Measurements from ENCODE around the gene DPY19L3. TPM values are rescaled to one million over a fixed set of nuclear protein-coding genes. Genes with fewer than 3 reads are reported as not detected.
"Not testable (repeated sequence)": the region's sequence is repeated elsewhere in the genome, so short reads cannot be mapped to it uniquely, and the experiment has no call there.

The DPY19L3 gene
- polyA plus RNA-seq, 1 donor, result 21.7 TPM

- DNase-seq, result no peak
Measured at GRCh38 chr19:32450217-32450616, 44.6 kb downstream of the DPY19L3 start.

GRCh38 chr19:32453736-32454135, 48.2 kb downstream of the DPY19L3 start:
- no peak for DNase-seq

GRCh38 chr19:32456406-32456805, 50.8 kb downstream of the DPY19L3 start:
- no peak for DNase-seq

- DNase-seq, result no peak
Measured at GRCh38 chr19:32457571-32458158, 52.1 kb downstream of the DPY19L3 start.

- no peak for DNase-seq
Measured at GRCh38 chr19:32458500-32459123, 53.0 kb downstream of the DPY19L3 start.

DNA sequence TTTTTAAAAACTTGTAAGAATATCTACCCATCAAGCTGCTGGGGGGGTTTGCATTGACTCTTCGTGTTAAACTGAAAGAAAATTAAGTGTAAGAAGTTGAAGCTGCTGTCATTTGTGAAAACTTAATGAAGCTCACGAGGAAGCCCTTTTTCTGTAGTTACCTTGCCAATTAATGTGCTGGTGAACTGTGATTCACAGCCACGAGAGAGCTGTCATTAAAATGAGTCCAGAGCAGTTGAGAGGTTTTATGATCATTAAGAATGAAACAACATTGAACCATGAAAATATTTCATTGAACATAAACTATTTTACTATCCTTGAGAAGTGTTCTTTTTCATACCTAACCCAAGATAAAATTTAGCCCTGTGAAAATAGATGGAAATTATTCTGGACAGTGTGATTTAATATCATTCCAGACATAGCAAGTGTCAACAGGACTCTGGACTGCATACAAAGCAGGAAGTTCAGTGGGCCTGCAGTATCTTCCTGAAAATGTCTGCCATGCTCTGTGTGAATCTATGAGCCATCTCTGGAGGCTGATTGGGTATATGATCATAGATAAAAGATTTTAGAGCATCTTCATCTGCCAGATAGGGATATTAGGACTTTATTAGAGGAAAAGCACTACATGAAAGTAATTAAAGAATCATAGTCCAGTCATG, 53.8 kb downstream of the DPY19L3 start:
- DNase-seq, result no peak

DNA sequence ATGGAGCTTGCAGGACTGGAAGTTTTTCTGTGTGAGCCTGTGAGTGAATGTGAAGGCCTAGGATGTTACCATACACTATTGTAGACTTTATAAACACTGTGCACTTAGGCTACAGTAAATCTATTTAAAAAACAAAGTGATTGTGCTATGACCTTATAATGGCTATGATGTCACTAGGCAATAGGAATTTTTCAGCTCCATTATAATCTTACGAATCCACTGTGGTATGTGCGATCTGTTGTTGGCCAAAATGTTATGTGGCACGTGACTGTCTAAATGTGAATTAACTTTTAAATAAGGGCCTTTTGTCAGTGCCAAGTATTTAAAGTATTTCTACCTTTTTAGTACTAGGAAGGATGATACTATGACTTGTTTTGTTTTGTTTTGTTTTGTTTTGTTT, 54.9 kb downstream of the DPY19L3 start:
- no peak for DNase-seq

DNA sequence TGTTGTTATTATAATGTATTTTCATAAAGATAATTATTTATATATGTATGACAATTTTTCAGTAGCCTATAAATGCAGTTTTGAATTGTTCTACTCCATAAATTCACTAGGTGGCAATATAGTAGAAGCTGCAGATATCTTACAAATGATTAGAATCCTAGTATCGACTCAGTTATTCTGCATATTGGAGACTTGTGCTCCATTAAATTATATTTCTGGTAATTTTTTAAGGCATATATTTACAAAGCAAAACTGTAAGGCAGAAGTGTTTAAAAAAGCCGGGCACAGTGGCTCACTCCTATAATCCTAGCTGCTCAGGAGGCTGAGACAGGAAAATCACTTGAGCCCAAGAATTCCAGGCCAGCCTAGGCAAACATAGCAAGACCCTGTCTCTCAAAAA, 58.7 kb downstream of the DPY19L3 start:
- DNase-seq, result no peak

DNA sequence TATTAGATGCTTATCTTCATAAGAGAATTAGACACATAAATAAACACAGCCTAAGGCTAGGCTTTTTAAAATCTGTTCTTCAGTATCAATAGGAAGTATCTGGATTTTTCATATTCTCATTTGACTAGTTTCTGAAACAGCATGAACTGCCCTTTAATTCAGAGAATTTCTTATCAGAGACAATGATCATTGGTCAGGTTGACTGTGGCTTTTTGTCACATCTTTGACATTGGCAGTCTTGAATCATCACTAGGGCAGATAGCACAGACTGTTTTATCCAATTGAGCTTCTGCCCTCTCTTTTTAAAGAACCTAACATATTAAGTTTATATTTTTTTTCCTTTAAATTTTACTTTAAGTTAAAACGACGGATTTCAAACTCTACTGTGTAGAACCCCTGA, 59.6 kb downstream of the DPY19L3 start:
- no peak for DNase-seq

DNA sequence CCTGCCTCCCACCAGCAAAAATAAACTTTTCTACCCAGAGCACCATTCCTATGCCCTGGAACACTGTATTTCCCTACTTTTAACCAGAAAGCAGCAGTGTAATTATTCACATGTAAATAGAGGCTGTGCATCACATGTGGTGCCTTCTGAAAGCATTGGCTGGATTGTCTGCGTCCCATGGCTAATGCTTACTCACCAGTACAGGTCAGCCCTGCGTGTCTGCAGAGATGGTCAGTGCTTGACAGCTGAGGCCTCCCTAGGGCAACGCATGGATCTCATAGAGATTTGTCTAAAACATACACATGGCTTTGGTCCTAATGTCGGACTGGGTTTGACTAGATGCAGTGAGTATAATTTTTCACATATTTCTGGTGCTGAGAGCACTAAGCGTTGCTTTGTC, 64.2 kb downstream of the DPY19L3 start:
- no peak for DNase-seq

DNA sequence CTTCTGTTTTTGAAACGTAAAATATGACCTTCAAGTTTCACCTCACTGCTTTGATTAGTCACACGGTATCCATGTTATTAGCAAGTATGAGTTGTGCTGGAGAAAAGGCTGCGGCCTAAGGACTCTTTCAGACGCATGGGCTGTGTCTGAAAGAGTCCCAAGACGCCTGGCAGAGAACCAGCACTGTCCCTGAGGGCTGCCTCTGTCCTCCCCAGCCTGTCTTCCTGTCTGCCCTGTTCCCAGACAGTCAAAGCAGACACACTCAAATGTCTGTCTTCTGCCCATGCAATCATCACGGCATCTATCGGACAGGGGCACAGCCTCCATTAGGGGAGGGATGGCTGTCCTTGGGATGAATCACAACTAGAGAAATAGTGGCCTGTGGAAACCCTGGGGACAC, 65.5 kb downstream of the DPY19L3 start:
- no peak for DNase-seq

DNA sequence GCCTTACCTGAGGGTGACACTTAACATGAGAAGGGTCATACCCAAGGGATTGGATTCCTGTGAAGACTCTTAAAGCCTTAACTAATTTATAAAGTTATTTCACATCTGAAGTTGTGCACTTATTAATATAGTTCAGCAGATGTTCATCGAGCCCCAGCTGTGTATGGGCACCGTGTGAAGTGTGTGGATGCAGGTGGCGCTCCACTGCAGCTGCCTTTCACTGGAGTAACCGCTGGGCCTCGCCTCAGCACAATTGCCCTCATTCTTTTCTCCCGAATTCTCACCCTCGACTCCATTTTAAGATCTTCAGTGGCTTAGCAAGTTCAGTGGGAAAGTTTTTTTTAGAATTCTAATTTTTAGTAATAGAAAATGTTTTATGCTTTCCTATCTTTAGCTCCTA, 66.2 kb downstream of the DPY19L3 start:
- no peak for DNase-seq

GRCh38 chr19:32475141-32476031, 69.8 kb downstream of the DPY19L3 start:
- DNase-seq, result no peak

DNA sequence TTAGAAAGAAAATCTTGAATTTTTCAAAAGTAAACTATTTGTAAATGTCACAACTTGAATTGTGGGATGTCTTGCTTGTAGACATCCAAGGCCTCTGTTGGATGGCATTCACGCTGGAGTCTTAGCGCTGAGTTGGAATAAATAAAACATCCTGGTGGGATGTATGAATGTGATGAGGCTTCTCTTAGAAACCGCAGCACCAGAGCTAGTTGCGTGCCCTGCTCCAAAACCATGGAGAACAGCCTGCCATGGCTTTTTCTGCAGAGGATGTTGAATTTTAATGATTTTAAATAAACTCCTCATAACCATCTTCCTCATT, 70.4 kb downstream of the DPY19L3 start:
- no peak for DNase-seq

GRCh38 chr19:32480321-32480720, 74.8 kb downstream of the DPY19L3 start:
- no peak for DNase-seq

- no peak for DNase-seq
Measured at GRCh38 chr19:32483574-32483973, 78.0 kb downstream of the DPY19L3 start.

DNA sequence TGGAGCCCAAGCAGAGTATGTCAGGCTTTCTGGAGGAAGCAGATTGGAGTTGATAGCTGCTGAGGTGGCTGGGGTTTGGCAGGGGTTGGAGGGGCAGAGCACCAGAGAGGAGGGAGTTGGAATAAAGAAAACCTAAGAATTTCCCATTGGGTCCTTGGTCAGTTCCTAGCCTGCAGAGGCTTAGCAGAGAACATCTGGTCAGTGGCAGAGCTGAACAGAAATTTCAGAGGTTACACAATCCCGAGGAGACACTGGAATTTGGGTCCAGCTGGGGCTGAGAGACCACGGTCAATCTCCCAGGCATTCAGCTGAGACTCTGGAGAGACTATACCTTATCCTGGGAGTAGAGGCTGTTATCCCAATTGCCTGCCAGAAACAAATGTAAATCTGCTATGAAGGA, 84.4 kb downstream of the DPY19L3 start:
- no peak for DNase-seq

GRCh38 chr19:32497391-32497790, 91.8 kb downstream of the DPY19L3 start:
- DNase-seq, result no peak

- DNase-seq, result no peak
Measured at GRCh38 chr19:32498648-32499200, 93.2 kb downstream of the DPY19L3 start.

DNA sequence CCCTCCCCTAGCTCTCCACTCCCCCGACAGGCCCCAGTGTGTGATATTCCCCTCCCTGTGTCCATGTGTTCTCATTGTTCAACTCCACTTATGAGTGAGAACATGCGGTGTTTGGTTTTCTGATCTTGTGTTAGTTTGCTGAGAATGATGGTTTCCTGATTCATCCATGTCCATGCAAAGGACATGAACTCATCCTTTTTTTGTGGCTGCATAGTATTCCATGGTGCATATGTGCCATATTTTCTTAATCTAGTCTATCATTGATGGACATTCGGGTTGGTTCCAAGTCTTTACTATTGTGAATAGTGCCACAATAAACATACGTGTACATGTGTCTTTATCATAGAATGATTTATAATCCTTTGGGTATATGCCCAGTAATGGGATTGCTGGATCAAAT, 106.9 kb downstream of the DPY19L3 start:
- DNase-seq, result not testable (repeated sequence)

DNA sequence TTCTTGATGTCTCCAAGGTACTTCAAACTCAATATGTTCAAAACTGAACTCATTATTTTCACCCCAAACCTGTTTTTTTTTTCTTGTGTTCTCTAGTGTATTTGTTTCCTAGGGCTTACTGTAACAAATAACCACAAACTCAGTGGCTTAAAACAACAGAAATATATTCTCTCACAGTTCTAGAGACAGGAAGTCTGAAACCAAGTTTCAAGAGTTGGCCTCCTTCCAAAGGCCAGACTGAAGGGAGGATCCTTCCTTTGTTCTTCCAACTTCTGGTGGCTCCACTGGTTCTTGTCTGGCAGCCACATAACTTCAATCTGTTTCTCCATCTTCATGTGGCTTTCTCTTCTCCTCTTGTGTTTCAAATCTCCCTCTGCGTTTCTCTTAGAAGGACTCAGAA, 113.5 kb downstream of the DPY19L3 start:
- DNase-seq, result no peak

GRCh38 chr19:32522967-32523366, 117.4 kb downstream of the DPY19L3 start:
- no peak for DNase-seq

- no peak for DNase-seq
Measured at GRCh38 chr19:32526895-32527294, 121.3 kb downstream of the DPY19L3 start.

Measured in hindlimb muscle (tissue), 1 donor.